ENCODE results near the gene ELAVL4. TPM values are rescaled to one million over a fixed set of nuclear protein-coding genes. Genes with fewer than 3 reads are reported as not detected.

Gene ELAVL4
- total and polyA plus RNA-seq, 7 donors, result 0.03 TPM; not detected in 6

- Histone ChIP-seq H3K9me3 (no peaks in the 10 kb centered on the region), H3K4me1 (no peaks in the 10 kb centered on the region), H3K27me3 (ENCODE audit: insufficient read depth in 3 of 3, low read length in 2 of 3) (peaks cover 0 to 2% (median 0%) of the 10 kb centered on the region in 3 donors), H3K27ac (no peak overlapping the region), H3K4me3 (no peak overlapping the region), H3K36me3 (ENCODE audit: insufficient read depth in 1 of 2, low read depth in 1 of 2) (no peaks in the 10 kb centered on the region)
- DNase-seq (no peak), ATAC-seq (no peak)
- 32 to 52% (median 47%) methylated on average over 1 of the region's 1 CpG for WGBS, 3 donors
- TF ChIP-seq, protein P1, sequence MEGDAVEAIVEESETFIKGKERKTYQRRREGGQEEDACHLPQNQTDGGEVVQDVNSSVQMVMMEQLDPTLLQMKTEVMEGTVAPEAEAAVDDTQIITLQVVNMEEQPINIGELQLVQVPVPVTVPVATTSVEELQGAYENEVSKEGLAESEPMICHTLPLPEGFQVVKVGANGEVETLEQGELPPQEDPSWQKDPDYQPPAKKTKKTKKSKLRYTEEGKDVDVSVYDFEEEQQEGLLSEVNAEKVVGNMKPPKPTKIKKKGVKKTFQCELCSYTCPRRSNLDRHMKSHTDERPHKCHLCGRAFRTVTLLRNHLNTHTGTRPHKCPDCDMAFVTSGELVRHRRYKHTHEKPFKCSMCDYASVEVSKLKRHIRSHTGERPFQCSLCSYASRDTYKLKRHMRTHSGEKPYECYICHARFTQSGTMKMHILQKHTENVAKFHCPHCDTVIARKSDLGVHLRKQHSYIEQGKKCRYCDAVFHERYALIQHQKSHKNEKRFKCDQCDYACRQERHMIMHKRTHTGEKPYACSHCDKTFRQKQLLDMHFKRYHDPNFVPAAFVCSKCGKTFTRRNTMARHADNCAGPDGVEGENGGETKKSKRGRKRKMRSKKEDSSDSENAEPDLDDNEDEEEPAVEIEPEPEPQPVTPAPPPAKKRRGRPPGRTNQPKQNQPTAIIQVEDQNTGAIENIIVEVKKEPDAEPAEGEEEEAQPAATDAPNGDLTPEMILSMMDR (IDR thresholded peaks at IDR 0.05), result no peak
- intact Hi-C loops (cut with DNase I), result no loop called here
Measured at GRCh38 chr1:50208756-50209155, 100.0 kb downstream of the ELAVL4 start.

GRCh38 chr1:50209749-50210148 lies 101.0 kb downstream of the ELAVL4 start:
- peaks cover 0 to 2% (median 0%) of the 10 kb centered on the region in 3 donors for H3K27me3 ChIP-seq (ENCODE audit: insufficient read depth in 3 of 3, low read length in 2 of 3)
- no peaks in the 10 kb centered on the region for H3K36me3 ChIP-seq (ENCODE audit: insufficient read depth in 1 of 2, low read depth in 1 of 2)
- H3K9me3 ChIP-seq, result no peaks in the 10 kb centered on the region
- ATAC-seq (no peak), DNase-seq (no peak)
- WGBS, 3 donors, result 19 to 26% (median 21%) methylated on average over 1 of the region's 1 CpG
- TF ChIP-seq, protein P1 (IDR thresholded peaks at IDR 0.05), result no peak
- H3K27ac ChIP-seq, result no peak overlapping the region
- H3K4me3 ChIP-seq, result no peak overlapping the region
- intact Hi-C loops (cut with DNase I), result no loop called here
- no peaks in the 10 kb centered on the region for H3K4me1 ChIP-seq

DNA sequence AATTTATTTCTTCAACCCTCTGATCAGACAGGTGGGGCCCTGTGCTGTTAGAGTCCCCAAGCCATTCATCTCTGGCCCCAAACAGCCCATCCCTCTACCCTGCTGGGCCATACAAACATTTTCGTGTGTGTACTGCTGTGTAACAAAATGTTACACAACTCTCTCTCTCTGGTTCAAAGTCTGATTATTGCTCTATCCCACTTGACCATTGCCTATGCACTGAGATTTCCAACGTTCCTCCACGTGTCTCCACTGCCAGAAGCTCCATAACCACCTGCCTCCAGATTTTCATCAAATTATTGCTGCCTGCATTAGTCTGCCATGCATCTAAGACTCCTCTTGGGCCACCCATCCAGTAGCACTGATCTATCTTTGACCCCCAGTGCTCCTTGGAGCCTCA lies 104.8 kb downstream of the ELAVL4 start:
- 60 to 65% (median 60%) methylated on average over 3 of the region's 3 CpGs for WGBS, 3 donors
- no peaks in the 10 kb centered on the region for H3K9me3 ChIP-seq
- no peaks in the 10 kb centered on the region for H3K4me1 ChIP-seq
- intact Hi-C loops (cut with DNase I), result no loop called here
- H3K4me3 ChIP-seq, result no peak overlapping the region
- TF ChIP-seq, protein P1 (IDR thresholded peaks at IDR 0.05), result no peak
- no peak overlapping the region for H3K27ac ChIP-seq
- H3K27me3 ChIP-seq (ENCODE audit: insufficient read depth in 3 of 3, low read length in 2 of 3), result peaks cover 0 to 2% (median 0%) of the 10 kb centered on the region in 3 donors
- DNase-seq (no peak), ATAC-seq (no peak)
- no peaks in the 10 kb centered on the region for H3K36me3 ChIP-seq (ENCODE audit: insufficient read depth in 1 of 2, low read depth in 1 of 2)

- DNase-seq (no peak), ATAC-seq (no peak)
- Histone ChIP-seq H3K4me1 (no peaks in the 10 kb centered on the region), H3K36me3 (ENCODE audit: insufficient read depth in 1 of 2, low read depth in 1 of 2) (no peaks in the 10 kb centered on the region), H3K27ac (no peak overlapping the region), H3K27me3 (ENCODE audit: insufficient read depth in 3 of 3, low read length in 2 of 3) (peaks cover 0 to 2% (median 0%) of the 10 kb centered on the region in 3 donors), H3K9me3 (no peaks in the 10 kb centered on the region), H3K4me3 (no peak overlapping the region)
- intact Hi-C loops (cut with DNase I), result no loop called here
- TF ChIP-seq, protein P1 (IDR thresholded peaks at IDR 0.05), result no peak
- WGBS, 3 donors, result 46 to 61% (median 47%) methylated on average over 8 of the region's 8 CpGs
Measured at GRCh38 chr1:50214717-50215116, 106.0 kb downstream of the ELAVL4 start.
